DOHH2 (cell line): ENCODE measurements around the gene SLC16A7.

Source experiments
- EZH2phosphoT487 ChIP-seq: fragments of 200-600 bp; sonication (generic); IDR thresholded peaks from 2 replicates; pipeline ENCODE4 v1.6.1; 2017; ENCODE audit warnings: borderline replicate concordance, mild to moderate bottlenecking, antibody characterized with exemption, low read length, moderate library complexity, mixed read lengths
- TF ChIP-seq, protein P1 (sequence below): fragments of 200-600 bp; sonication (generic); IDR thresholded peaks from one replicate; pipeline ENCODE4 v1.5.1; 2014; ENCODE audit warnings: antibody characterized with exemption, mild to moderate bottlenecking, low read depth, low read length; ENCODE audit not compliant: poor library complexity, severe bottlenecking

DNA sequence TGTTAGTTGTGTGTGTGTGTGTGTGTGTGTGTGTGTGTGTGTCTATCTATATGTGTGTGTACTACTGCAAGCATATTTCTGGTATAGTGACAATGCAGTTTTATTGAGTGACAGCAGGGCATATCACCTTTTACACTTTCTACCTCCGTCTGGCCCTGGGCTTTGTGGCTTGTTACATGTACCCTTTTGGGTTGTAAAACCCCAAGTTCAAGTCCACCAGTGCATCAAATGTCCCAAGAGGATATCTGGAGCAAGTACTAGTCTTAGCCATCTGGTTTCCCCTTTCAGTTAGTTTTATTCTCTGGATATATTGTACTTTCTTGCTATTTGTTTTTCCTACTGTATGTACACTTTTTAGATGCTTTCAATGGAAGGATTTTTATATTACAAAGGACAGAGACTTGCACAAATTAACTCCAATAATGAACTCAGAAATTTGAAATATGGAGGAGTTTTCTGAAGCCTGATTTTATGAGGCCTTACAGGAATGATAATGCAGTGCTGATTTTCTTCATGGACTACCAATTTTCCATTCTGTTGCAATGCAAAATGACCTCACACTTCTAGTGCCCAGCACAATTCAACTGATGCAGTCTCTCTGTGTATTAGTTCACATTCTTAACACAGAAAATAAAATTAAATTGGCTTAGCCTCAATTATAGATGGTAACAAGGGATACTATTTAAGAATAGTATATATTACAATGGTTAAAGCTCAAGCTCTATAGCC lies 29.1 kb downstream of the SLC16A7 start:
- TF ChIP-seq, protein P1, sequence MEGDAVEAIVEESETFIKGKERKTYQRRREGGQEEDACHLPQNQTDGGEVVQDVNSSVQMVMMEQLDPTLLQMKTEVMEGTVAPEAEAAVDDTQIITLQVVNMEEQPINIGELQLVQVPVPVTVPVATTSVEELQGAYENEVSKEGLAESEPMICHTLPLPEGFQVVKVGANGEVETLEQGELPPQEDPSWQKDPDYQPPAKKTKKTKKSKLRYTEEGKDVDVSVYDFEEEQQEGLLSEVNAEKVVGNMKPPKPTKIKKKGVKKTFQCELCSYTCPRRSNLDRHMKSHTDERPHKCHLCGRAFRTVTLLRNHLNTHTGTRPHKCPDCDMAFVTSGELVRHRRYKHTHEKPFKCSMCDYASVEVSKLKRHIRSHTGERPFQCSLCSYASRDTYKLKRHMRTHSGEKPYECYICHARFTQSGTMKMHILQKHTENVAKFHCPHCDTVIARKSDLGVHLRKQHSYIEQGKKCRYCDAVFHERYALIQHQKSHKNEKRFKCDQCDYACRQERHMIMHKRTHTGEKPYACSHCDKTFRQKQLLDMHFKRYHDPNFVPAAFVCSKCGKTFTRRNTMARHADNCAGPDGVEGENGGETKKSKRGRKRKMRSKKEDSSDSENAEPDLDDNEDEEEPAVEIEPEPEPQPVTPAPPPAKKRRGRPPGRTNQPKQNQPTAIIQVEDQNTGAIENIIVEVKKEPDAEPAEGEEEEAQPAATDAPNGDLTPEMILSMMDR = no peak
- no peak for TF ChIP-seq EZH2phosphoT487
